NB4 (cell line): ENCODE measurements around the gene GTF2H1.
A peak's percentile ranks its signal among the peaks of the same experiment; 100 is the strongest.

Source experiments
- DNase-seq: peaks from one replicate; pipeline ENCODE4 v3.0.0; 2010; ENCODE audit warnings: low read depth
- H3K4me3 ChIP-seq: one replicate; pipeline ENCODE4 v1.5.1; 2011; ENCODE audit warnings: mild to moderate bottlenecking, low read depth, low read length, moderate library complexity
- CTCF ChIP-seq: IDR thresholded peaks from one replicate; pipeline ENCODE4 v1.5.1; 2012; ENCODE audit warnings: low read depth, low read length
- MYC ChIP-seq: IDR thresholded peaks from 2 replicates; pipeline ENCODE4 v1.6.1; 2011; ENCODE audit warnings: low read depth, low read length
- POLR2A ChIP-seq: IDR thresholded peaks from 2 replicates; pipeline ENCODE4 v1.6.1; 2011; ENCODE audit warnings: mild to moderate bottlenecking; ENCODE audit not compliant: insufficient read length; ENCODE audit errors: extremely low read depth
- TF ChIP-seq, protein P1 (sequence below): IDR thresholded peaks from 2 replicates; pipeline ENCODE4 v1.6.1; 2011; ENCODE audit warnings: low read depth, low read length

The GTF2H1 gene

GRCh38 chr11:18308242-18308641 lies 14.1 kb upstream of the GTF2H1 start:
- no peak for DNase-seq
- TF ChIP-seq, protein P1, sequence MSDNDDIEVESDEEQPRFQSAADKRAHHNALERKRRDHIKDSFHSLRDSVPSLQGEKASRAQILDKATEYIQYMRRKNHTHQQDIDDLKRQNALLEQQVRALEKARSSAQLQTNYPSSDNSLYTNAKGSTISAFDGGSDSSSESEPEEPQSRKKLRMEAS, result no peak
- TF ChIP-seq MYC (no peak), POLR2A (no peak)
- no peak overlapping the region for H3K4me3 ChIP-seq

GRCh38 chr11:18309691-18310090 lies 12.7 kb upstream of the GTF2H1 start:
- TF ChIP-seq MYC (no peak), CTCF (no peak), POLR2A (no peak)
- TF ChIP-seq, protein P1, result no peak
- DNase-seq, result no peak
- H3K4me3 ChIP-seq, result no peak overlapping the region

GRCh38 chr11:18310800-18311340 lies 11.5 kb upstream of the GTF2H1 start:
- TF ChIP-seq POLR2A (no peak), MYC (no peak), CTCF (no peak)
- TF ChIP-seq, protein P1, result no peak
- no peak overlapping the region for H3K4me3 ChIP-seq
- DNase-seq, result peak; percentile 66

GRCh38 chr11:18312012-18312411 lies 10.4 kb upstream of the GTF2H1 start:
- no peak for DNase-seq
- no peak for TF ChIP-seq MYC
- no peak for TF ChIP-seq POLR2A
- TF ChIP-seq, protein P1, result no peak
- no peak for TF ChIP-seq CTCF
- H3K4me3 ChIP-seq, result no peak overlapping the region

DNA sequence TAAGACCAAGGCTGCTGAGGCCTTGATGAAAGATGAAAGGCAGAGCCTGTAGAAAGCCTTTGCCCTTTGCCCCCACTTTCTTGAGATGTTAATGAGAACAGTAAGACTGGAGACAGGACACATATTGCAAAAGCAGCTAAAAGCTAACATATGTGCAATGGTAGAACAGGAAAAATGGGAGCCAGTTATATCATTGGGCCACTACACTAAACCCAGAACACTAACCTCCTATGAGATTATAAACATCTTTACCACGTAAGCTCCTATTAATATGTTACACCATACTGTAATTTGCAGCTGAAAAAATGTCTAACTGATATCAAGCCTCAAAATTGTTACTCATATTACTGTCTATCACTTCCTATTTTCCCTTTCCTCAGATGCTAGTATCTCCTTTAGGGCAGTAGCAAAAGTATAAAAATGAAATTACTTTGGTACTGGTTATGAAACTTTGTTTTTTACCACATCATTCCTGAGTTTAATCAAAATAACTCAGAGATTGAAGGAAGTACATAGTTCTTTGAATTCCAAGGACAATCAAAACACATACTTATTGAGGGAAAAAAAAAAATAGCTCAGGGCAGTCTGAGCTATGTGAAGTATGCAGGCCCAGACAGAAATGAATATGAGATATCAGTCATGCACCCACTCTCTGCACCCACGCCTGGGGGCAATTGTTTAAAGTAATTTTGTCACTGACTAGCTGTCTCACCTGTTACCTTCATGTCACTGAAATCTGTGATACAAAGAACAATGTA lies 9.5 kb upstream of the GTF2H1 start:
- TF ChIP-seq CTCF (no peak), POLR2A (no peak), MYC (no peak)
- TF ChIP-seq, protein P1, result no peak
- H3K4me3 ChIP-seq, result no peak overlapping the region
- no peak for DNase-seq
